ENCODE data around the gene ASIC2. TPM values are rescaled to one million over a fixed set of nuclear protein-coding genes. Genes with fewer than 3 reads are reported as not detected.

Gene ASIC2
- total and polyA plus RNA-seq, 2 donors (not counting 3 experiments of a cell fraction or from before 2014, with no cell fraction given) = not detected

DNA sequence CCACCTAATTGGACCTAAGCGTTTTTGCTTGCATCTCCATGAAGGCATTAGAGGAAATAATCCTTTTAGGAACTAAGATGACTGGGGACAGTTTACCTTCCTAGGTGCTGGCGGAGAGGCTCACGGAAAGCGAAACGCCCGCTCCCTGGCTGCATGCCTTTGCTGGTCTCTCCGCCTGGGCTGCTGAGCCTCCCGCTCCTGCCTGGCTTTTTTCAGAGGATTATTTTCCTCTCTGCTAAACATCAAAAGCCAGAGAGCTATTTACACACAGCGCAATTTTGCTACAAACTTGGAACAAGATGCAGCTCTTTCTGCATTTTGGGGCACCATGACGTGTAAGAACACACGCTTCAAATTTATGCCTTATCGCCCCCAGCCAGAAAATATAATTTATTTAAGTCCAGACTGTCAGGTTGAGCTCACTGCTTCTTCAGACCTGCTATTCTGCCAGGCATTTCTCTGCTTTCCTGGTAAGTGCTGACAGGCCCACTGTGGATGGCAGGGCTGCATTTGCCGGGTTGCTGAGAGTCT, 177.0 kb downstream of the ASIC2 start:
- POLR2A ChIA-PET = no interaction called here
- no peak for FAIRE-seq
- H3K79me2 ChIP-seq (ENCODE audit: control insufficient read depth, insufficient read depth, low read length) = no peaks in the 10 kb centered on the region
- dilution Hi-C loops (cut with MboI; ENCODE audit: extremely low pct_ligation_motif_present, low sequenced_read_pairs) = no loop called here
- intact Hi-C loops (cut with micrococcal nuclease) = no loop called here
- no peak overlapping the region for H3K27ac ChIP-seq (ENCODE audit: insufficient read depth, low read depth, low read length)
- no peak overlapping the region for H3K4me3 ChIP-seq (replicated peaks in 1 of 3; ENCODE audit: insufficient read depth in 1 of 3, low read depth in 1 of 3, low read length in 3 of 3)
- BruUV-seq (replicated peaks) = no TSS peak
- no peaks in the 10 kb centered on the region for H3K9me1 ChIP-seq (replicated peaks; ENCODE audit: control insufficient read depth, extremely low read depth, insufficient read depth, low read length)
- CTCF ChIA-PET = no interaction called here
- no peak overlapping the region for H3K4me2 ChIP-seq (ENCODE audit: insufficient read depth, low read length)
- no peaks in the 10 kb centered on the region for H3K9me3 ChIP-seq (replicated peaks; ENCODE audit: control insufficient read depth, insufficient read depth, low read length)
- H4K20me1 ChIP-seq (replicated peaks; ENCODE audit: control insufficient read depth, extremely low read depth, insufficient read depth, low read length) = no peaks in the 10 kb centered on the region
- H3K36me3 ChIP-seq (ENCODE audit: control insufficient read depth in 2 of 2, extremely low read depth in 1 of 2, insufficient read depth in 2 of 2, low read length in 2 of 2) = no peaks in the 10 kb centered on the region
- no peak overlapping the region for H3K9ac ChIP-seq (replicated peaks; ENCODE audit: extremely low read depth, insufficient read depth, low read length)
- TF ChIP-seq EZH2 (IDR thresholded peaks at IDR 0.05; ENCODE audit: borderline replicate concordance, low read depth, low read length, severe bottlenecking) (no peak), MYC (IDR thresholded peaks at IDR 0.05; ENCODE audit: low read depth, low read length) (no peak), POLR2AphosphoS5 (IDR thresholded peaks at IDR 0.05; ENCODE audit: insufficient read depth, low read depth, low read length) (no peak), FOS (IDR thresholded peaks at IDR 0.05; ENCODE audit: borderline replicate concordance, insufficient read depth, low read length) (no peak), POLR2A (IDR thresholded peaks at IDR 0.05; ENCODE audit: low read depth, low read length) (no peak), GATA2 (IDR thresholded peaks at IDR 0.05; ENCODE audit: insufficient read depth, insufficient read length, low read depth, low read length) (no peak), JUN (IDR thresholded peaks at IDR 0.05; ENCODE audit: borderline replicate concordance, insufficient read depth, insufficient read length, low read depth) (no peak)
- TF ChIP-seq, protein P1, sequence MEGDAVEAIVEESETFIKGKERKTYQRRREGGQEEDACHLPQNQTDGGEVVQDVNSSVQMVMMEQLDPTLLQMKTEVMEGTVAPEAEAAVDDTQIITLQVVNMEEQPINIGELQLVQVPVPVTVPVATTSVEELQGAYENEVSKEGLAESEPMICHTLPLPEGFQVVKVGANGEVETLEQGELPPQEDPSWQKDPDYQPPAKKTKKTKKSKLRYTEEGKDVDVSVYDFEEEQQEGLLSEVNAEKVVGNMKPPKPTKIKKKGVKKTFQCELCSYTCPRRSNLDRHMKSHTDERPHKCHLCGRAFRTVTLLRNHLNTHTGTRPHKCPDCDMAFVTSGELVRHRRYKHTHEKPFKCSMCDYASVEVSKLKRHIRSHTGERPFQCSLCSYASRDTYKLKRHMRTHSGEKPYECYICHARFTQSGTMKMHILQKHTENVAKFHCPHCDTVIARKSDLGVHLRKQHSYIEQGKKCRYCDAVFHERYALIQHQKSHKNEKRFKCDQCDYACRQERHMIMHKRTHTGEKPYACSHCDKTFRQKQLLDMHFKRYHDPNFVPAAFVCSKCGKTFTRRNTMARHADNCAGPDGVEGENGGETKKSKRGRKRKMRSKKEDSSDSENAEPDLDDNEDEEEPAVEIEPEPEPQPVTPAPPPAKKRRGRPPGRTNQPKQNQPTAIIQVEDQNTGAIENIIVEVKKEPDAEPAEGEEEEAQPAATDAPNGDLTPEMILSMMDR (IDR thresholded peaks at IDR 0.05; ENCODE audit: extremely low read depth in 1 of 2, insufficient read depth in 1 of 2, low read depth in 1 of 2, low read length in 2 of 2) = no peak
- TF ChIP-seq, protein P2, sequence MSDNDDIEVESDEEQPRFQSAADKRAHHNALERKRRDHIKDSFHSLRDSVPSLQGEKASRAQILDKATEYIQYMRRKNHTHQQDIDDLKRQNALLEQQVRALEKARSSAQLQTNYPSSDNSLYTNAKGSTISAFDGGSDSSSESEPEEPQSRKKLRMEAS (IDR thresholded peaks at IDR 0.05; ENCODE audit: insufficient read depth, insufficient read length) = no peak
- H3K27me3 ChIP-seq (ENCODE audit: control insufficient read depth in 2 of 2, insufficient read depth in 2 of 2, low read length in 2 of 2) = no peaks in the 10 kb centered on the region
- no peak for DNase-seq (ENCODE audit: low read depth, low spot score)
- no peaks in the 10 kb centered on the region for H3K4me1 ChIP-seq (ENCODE audit: control insufficient read depth, extremely low read depth, insufficient read depth, low read length)
- H2AFZ ChIP-seq (ENCODE audit: low read depth, low read length) = no peak overlapping the region

All from endothelial cell of umbilical vein (primary cell).